GM06990 (cell line): Measurements from ENCODE around the gene ZNF396.

ENCODE experiments used
- DNase-seq: peaks from one replicate; pipeline ENCODE4 v3.0.0-alpha.2; 2011; ENCODE audit not compliant: insufficient read length; ENCODE audit errors: extremely low read depth
- H3K27me3 ChIP-seq: replicated peaks from 2 replicates; pipeline ENCODE4 v1.6.0; 2011; ENCODE audit warnings: low read length; ENCODE audit not compliant: control insufficient read depth, insufficient read depth
- H3K36me3 ChIP-seq: 2 replicates; pipeline ENCODE4 v1.5.1; 2011; ENCODE audit warnings: low read length; ENCODE audit not compliant: control insufficient read depth, insufficient read depth
- H3K4me3 ChIP-seq: replicated peaks from 2 replicates; pipeline ENCODE4 v1.5.1; 2011; ENCODE audit warnings: low read depth, mild to moderate bottlenecking, control low read depth, low read length
- TF ChIP-seq, protein P1 (sequence below): IDR thresholded peaks from 2 replicates; pipeline ENCODE4 v1.5.1; 2011; ENCODE audit warnings: low read length, control low read depth, mild to moderate bottlenecking, inconsistent platforms; ENCODE audit not compliant: insufficient read depth, poor library complexity, severe bottlenecking

Gene ZNF396

DNA sequence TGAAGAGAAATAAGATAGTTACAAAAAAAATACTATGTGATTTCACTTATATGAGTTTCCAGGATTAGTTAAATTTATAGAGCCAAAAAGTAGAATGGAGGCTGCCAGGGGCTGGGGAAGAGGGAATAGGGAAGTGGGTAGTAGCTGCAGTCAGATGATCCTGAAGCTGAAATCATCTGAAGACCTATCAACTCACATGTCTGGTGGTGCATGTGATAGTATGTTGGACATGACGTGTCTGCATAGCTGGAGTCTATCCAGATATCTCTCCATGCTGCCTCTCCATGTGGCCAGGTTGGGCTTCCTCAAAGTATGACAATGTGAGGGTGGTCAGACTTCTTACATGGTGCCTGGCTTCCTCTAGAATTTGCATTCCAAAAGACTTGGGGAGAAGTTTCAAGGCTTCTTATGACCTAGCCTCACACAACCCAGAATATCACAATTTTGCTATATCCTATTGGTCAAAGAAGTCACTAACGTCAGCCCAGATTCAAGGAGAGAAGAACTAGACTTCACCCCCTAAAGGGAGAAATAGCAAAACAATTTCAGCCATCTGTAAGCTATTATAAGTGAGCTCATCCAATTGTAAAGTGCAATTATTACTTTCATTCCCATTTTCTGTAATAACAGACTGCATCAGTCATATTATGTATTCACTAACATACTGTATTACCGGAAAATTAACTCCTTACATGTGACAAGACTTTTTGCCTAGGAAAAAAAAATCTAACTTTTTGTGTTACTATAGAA, 14.0 kb upstream of the ZNF396 start:
- TF ChIP-seq, protein P1, sequence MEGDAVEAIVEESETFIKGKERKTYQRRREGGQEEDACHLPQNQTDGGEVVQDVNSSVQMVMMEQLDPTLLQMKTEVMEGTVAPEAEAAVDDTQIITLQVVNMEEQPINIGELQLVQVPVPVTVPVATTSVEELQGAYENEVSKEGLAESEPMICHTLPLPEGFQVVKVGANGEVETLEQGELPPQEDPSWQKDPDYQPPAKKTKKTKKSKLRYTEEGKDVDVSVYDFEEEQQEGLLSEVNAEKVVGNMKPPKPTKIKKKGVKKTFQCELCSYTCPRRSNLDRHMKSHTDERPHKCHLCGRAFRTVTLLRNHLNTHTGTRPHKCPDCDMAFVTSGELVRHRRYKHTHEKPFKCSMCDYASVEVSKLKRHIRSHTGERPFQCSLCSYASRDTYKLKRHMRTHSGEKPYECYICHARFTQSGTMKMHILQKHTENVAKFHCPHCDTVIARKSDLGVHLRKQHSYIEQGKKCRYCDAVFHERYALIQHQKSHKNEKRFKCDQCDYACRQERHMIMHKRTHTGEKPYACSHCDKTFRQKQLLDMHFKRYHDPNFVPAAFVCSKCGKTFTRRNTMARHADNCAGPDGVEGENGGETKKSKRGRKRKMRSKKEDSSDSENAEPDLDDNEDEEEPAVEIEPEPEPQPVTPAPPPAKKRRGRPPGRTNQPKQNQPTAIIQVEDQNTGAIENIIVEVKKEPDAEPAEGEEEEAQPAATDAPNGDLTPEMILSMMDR: no peak
- Histone ChIP-seq H3K4me3 (no peak overlapping the region), H3K36me3 (no peaks in the 10 kb centered on the region), H3K27me3 (no peaks in the 10 kb centered on the region)
- no peak for DNase-seq

- Histone ChIP-seq H3K36me3 (no peaks in the 10 kb centered on the region), H3K4me3 (no peak overlapping the region), H3K27me3 (no peaks in the 10 kb centered on the region)
- TF ChIP-seq, protein P1: no peak
- no peak for DNase-seq
Observed at GRCh38 chr18:35389095-35389618, 12.0 kb upstream of the ZNF396 start.

DNA sequence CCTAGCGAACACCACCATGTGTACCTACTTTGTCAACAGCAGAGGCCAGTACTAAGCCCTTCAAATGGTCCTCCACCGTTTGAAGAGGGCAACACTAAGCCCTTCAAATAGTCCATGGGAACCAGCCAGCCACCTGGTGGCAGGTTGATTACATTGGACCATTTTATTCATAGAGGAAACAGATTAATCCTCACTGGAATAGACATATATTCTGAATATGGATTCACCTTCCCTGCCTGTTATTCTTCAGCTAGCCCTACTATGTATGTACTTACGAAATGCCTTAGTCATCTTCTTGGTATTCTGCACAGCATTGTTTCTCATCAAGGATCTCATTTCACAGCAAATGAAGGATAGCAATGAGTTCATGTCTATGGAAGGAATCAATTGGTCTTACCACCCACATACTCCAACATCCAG, 10.0 kb upstream of the ZNF396 start:
- no peak for DNase-seq

GRCh38 chr18:35386600-35387100, 9.5 kb upstream of the ZNF396 start:
- Histone ChIP-seq H3K27me3 (no peaks in the 10 kb centered on the region), H3K36me3 (no peaks in the 10 kb centered on the region), H3K4me3 (no peak overlapping the region)
- peak; percentile 22 for DNase-seq
- TF ChIP-seq, protein P1: peak; percentile 94

More for the DNA sequence above, 10.0 kb upstream of the ZNF396 start:
- H3K36me3 ChIP-seq: no peaks in the 10 kb centered on the region
- TF ChIP-seq, protein P1: peak; percentile 31
- no peak overlapping the region for H3K4me3 ChIP-seq
- no peaks in the 10 kb centered on the region for H3K27me3 ChIP-seq

DNA sequence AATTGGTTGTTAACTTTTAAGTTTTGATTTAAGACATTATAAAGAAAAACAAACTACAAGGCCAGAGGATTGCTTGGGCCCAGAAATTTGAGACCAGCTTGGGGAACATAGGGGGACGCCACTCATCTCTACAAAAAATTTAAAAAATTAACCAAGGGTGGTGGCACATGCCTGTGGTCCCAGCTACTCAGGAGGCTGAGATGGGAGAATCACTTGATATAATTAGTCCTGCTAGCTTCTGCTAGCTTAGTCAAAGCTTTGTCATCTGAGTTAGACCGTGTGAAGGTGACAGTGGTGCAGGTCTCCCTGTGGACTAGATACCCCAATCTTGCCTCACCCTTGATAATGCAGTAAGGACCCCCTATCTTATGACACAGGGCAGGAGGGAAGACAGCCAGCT, 6.0 kb upstream of the ZNF396 start:
- H3K36me3 ChIP-seq: no peaks in the 10 kb centered on the region
- TF ChIP-seq, protein P1: no peak
- no peak overlapping the region for H3K4me3 ChIP-seq
- no peak for DNase-seq
- no peaks in the 10 kb centered on the region for H3K27me3 ChIP-seq

DNA sequence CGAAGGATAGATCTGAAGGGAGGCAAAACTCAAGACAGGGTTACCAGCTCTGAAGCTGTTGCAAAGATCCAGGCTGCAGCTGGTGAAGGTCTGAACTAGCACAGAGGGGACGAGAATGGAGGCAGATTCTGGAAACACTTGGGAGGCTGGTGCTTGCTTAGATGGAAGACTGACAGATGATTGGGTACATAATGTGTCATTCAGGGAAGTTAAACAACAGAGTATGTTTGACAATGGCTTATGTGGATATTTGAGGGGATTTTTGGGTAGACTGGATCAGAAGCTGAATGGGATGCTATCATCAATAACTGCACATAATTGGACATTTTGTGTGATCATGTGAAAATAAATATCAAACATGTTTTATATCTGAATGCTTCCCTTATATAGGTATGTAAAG, 2.3 kb upstream of the ZNF396 start:
- H3K4me3 ChIP-seq: no peak overlapping the region
- no peak for DNase-seq
- TF ChIP-seq, protein P1: no peak
- no peaks in the 10 kb centered on the region for H3K27me3 ChIP-seq
- no peaks in the 10 kb centered on the region for H3K36me3 ChIP-seq
